Activated naive CD8-positive, alpha-beta T cell treated with anti-CD3 and anti-CD28 coated beads, Interleukin-2, amount 50 U/mL, for 24 hours (primary cell): ENCODE measurements around the gene ACTL7B.
"Not testable (repeated sequence)": the region's sequence is repeated elsewhere in the genome, so short reads cannot be mapped to it uniquely, and the experiment has no call there.

Experiments used
- ATAC-seq: fragments of 150-1000 bp; cut with Tn5 transposase; one replicate; pipeline ENCODE4 v1.10.0; 2021
- DNase-seq: peaks from one replicate; pipeline ENCODE4 v3.0.0; 2021
- H3K27ac Mint-ChIP-seq: one replicate; pipeline ENCODE4 v1.8.0; 2021; ENCODE audit warnings: mild to moderate bottlenecking, mixed read lengths
- H3K27me3 Mint-ChIP-seq: one replicate; pipeline ENCODE4 v1.8.0; 2021; ENCODE audit warnings: mixed read lengths
- H3K36me3 Mint-ChIP-seq: one replicate; pipeline ENCODE4 v1.8.0; 2021; ENCODE audit warnings: low read depth, mixed read lengths
- H3K4me1 Mint-ChIP-seq: one replicate; pipeline ENCODE4 v1.8.0; 2021; ENCODE audit warnings: mixed read lengths
- H3K4me3 Mint-ChIP-seq: one replicate; pipeline ENCODE4 v1.8.0; 2021; ENCODE audit warnings: mild to moderate bottlenecking, moderate library complexity, mixed read lengths
- H3K9me3 Mint-ChIP-seq: one replicate; pipeline ENCODE4 v1.8.0; 2021; ENCODE audit warnings: mixed read lengths

Gene ACTL7B

DNA sequence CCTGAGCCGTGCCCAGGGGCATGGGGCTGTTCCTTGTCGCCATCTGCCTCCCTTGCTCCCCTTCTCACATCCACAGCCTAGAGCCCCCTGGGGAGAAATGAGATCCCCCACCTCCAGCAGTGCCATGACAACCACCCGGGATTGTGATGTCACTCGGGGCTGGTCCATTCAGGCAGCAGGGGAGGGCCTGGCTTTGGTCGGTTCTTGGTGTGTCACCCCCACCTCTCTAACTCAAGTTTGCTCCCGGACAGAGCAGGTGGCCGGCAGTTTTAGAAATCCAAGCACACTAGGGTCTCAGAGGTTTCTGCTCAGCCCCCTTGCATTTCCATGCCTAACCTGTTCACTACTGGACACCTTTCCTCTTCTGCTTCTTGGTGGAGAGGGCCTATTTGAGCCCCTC, at the start of gene ACTL7B:
ACTL7B (minus strand) TSS at position 99 of the 400 bp plus-strand sequence; CDS start at position 43, 56 bp downstream.
- no peaks in the 10 kb centered on the region for H3K36me3 Mint-ChIP-seq
- H3K4me3 Mint-ChIP-seq = no peak within 1 kb of the TSS
- H3K27me3 Mint-ChIP-seq = peaks cover 7% of the 10 kb centered on the region
- no peak for ATAC-seq
- DNase-seq = no peak
- no peaks in the 10 kb centered on the region for H3K9me3 Mint-ChIP-seq
- H3K27ac Mint-ChIP-seq = no peak within 1 kb of the TSS
- H3K4me1 Mint-ChIP-seq = peaks cover 2% of the 10 kb centered on the region

GRCh38 chr9:108905494-108905893, 49.7 kb upstream of the ACTL7B start:
- DNase-seq = no peak
- H3K4me3 Mint-ChIP-seq = no peak overlapping the region
- H3K4me1 Mint-ChIP-seq = no peaks in the 10 kb centered on the region
- H3K27me3 Mint-ChIP-seq = no peaks in the 10 kb centered on the region
- ATAC-seq = no peak
- peaks cover 57% of the 10 kb centered on the region for H3K36me3 Mint-ChIP-seq
- H3K9me3 Mint-ChIP-seq = no peaks in the 10 kb centered on the region
- no peak overlapping the region for H3K27ac Mint-ChIP-seq

GRCh38 chr9:108904161-108904560, 48.4 kb upstream of the ACTL7B start:
- H3K36me3 Mint-ChIP-seq = peaks cover 52% of the 10 kb centered on the region
- DNase-seq (no peak), ATAC-seq (no peak)
- H3K27ac Mint-ChIP-seq = peak overlapping the region; percentile 24
- H3K4me1 Mint-ChIP-seq = no peaks in the 10 kb centered on the region
- H3K4me3 Mint-ChIP-seq = no peak overlapping the region
- H3K9me3 Mint-ChIP-seq = no peaks in the 10 kb centered on the region
- no peaks in the 10 kb centered on the region for H3K27me3 Mint-ChIP-seq

- ATAC-seq (no peak), DNase-seq (no peak)
- no peak overlapping the region for H3K27ac Mint-ChIP-seq
- H3K4me3 Mint-ChIP-seq = no peak overlapping the region
- no peaks in the 10 kb centered on the region for H3K4me1 Mint-ChIP-seq
- no peaks in the 10 kb centered on the region for H3K9me3 Mint-ChIP-seq
- no peaks in the 10 kb centered on the region for H3K27me3 Mint-ChIP-seq
- H3K36me3 Mint-ChIP-seq = peaks cover 48% of the 10 kb centered on the region
Observed at GRCh38 chr9:108903420-108904103, 47.8 kb upstream of the ACTL7B start.

DNA sequence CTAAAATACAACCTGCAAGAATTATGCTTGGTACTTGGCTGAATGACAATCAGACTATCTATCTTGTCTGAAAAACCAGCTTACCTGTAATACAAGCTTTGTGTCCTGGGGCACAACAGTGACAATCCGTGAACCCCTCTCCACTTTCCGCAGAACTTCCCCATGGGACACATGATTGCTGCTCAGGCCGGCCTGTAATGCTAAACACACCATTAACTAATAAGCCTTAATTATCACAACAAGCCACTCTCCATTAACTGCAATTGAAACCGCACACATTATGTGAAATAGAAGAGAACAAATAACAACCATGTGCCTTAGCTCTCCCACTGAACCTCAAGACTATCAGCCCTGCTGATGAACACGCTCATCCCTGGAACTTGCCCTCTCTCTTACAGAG, 44.4 kb upstream of the ACTL7B start:
- no peak for ATAC-seq
- no peak overlapping the region for H3K27ac Mint-ChIP-seq
- H3K36me3 Mint-ChIP-seq = peaks cover 56% of the 10 kb centered on the region
- H3K9me3 Mint-ChIP-seq = no peaks in the 10 kb centered on the region
- no peaks in the 10 kb centered on the region for H3K4me1 Mint-ChIP-seq
- no peak for DNase-seq
- H3K4me3 Mint-ChIP-seq = no peak overlapping the region
- no peaks in the 10 kb centered on the region for H3K27me3 Mint-ChIP-seq

DNA sequence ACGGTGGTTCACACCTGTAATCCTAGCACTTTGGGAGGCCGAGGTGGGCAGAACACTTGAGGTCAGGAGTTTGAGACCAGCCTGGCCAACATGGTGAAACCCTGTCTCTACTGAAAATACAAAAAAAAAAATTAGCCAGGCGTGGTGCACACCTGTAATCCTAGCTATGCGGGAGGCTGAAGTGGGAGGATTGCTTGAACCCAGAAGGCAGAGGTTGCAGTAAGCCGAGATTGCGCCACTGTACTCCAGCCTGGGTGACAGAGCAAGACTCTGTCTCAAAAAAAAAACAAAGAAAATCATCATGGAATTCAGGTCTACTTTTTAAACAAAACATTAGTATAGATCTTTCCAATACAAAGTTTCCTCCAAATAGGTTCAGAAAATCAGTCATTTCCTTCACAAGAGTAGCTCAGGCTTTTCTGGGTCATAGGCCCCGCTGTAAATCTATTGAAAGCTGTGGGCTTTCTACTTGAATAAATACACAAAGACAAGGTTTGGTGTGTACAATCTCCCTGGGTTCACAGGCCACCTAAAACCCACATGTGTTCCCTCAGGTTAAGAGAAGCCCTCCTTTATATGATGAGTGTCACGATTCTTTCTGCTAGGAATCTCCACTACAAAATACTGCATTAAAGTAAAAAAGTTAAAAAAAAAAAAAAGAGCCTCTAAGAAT, 43.4 kb upstream of the ACTL7B start:
- not testable (repeated sequence) for H3K4me3 Mint-ChIP-seq, H3K4me1 Mint-ChIP-seq, DNase-seq, H3K9me3 Mint-ChIP-seq, ATAC-seq, H3K27ac Mint-ChIP-seq, H3K27me3 Mint-ChIP-seq
- H3K36me3 Mint-ChIP-seq = peaks cover 63% of the 10 kb centered on the region

DNA sequence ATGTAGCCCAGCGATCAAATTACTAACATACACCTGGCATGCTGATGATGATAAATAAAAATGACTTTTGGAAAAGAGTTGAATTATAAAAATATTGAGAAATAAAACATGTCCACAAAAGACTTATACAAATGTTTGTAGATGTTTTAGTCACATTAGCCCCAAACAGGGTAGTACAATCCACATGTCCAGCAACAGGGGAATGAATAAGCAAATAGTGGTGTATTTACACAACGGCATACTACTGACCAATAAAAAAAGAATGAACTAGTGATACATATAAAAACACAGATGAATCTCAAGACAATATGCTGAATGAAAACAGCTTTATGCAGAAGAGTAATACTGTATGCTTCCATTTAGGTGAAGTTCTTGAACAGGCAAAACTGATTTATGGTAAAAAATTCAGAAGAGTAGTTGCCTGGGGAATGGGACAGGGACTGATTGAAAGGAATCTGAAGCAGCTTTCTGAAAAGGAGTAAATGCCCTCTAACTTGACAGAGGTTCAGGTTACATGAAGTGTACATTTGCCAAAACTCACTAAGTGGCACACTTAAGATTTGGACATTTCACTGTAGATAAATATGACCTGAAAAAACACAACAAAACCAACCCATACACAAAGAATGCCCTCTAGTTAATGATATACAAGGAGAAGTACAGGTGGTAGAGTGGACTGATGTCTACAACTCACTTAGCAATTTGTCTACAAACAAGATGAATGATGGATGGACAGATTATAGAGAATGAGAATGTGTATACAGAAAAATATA, 41.7 kb upstream of the ACTL7B start:
- peaks cover 62% of the 10 kb centered on the region for H3K36me3 Mint-ChIP-seq
- DNase-seq = no peak
- H3K27me3 Mint-ChIP-seq = no peaks in the 10 kb centered on the region
- no peak for ATAC-seq
- no peaks in the 10 kb centered on the region for H3K9me3 Mint-ChIP-seq
- H3K4me1 Mint-ChIP-seq = no peaks in the 10 kb centered on the region
- no peak overlapping the region for H3K4me3 Mint-ChIP-seq
- no peak overlapping the region for H3K27ac Mint-ChIP-seq

- ATAC-seq (no peak), DNase-seq (no peak)
- no peak overlapping the region for H3K27ac Mint-ChIP-seq
- H3K27me3 Mint-ChIP-seq = no peaks in the 10 kb centered on the region
- peaks cover 2% of the 10 kb centered on the region for H3K4me1 Mint-ChIP-seq
- H3K4me3 Mint-ChIP-seq = no peak overlapping the region
- H3K9me3 Mint-ChIP-seq = no peaks in the 10 kb centered on the region
- peaks cover 71% of the 10 kb centered on the region for H3K36me3 Mint-ChIP-seq
Observed at GRCh38 chr9:108894225-108894997, 38.6 kb upstream of the ACTL7B start.

- no peak for ATAC-seq
- Mint-ChIP-seq H3K9me3 (no peaks in the 10 kb centered on the region), H3K36me3 (peaks cover 63% of the 10 kb centered on the region), H3K27ac (no peak overlapping the region), H3K27me3 (no peaks in the 10 kb centered on the region), H3K4me1 (peaks cover 21% of the 10 kb centered on the region), H3K4me3 (no peak overlapping the region)
- no peak for DNase-seq
Observed at GRCh38 chr9:108889649-108890067, 33.9 kb upstream of the ACTL7B start.

- peak overlapping the region; percentile 51 for H3K4me3 Mint-ChIP-seq
- H3K4me1 Mint-ChIP-seq = peaks cover 21% of the 10 kb centered on the region
- not testable (repeated sequence) for DNase-seq, H3K9me3 Mint-ChIP-seq, H3K27me3 Mint-ChIP-seq, ATAC-seq
- peak overlapping the region; percentile 93 for H3K27ac Mint-ChIP-seq
- peaks cover 56% of the 10 kb centered on the region for H3K36me3 Mint-ChIP-seq
Observed at GRCh38 chr9:108886594-108887271, 30.9 kb upstream of the ACTL7B start.

DNA sequence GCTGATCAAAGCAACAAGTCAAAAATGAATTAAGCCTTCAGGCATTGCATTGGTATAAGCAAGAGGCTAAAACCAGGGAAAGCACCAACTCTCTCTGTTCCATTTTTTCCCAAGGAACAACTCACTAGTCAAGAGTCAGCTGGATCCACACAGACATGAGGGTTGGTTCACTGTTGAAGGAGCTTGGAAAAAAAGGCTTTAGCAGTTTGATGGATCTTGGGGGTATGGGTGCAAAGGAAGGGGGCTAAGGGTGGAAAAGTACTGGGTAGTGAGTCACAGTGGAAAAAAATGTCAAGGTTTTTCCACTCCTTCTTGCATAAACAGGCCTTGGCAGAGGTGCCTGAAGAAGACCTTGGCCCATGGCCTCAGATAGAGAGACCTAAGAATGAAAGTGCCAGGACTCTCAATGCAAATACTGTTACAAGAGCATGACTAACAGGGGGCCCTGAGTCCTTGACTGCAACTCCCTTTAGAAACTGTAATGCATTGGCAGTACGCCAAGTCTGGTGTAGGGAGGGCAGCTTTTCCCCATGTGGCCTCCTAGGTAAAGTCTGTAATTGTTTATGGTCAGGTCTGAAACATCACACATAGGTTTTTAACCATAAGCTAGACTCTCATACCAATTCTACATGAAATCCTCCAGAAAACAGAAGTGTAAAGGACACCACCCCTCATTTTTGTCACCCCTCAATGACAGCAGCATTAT, 30.0 kb upstream of the ACTL7B start:
- Mint-ChIP-seq H3K27ac (peak overlapping the region; percentile 93), H3K36me3 (peaks cover 52% of the 10 kb centered on the region), H3K4me3 (peak overlapping the region; percentile 51), H3K4me1 (peaks cover 21% of the 10 kb centered on the region), H3K27me3 (no peaks in the 10 kb centered on the region), H3K9me3 (no peaks in the 10 kb centered on the region)
- DNase-seq (peak; percentile 71), ATAC-seq (peak; percentile 100)

GRCh38 chr9:108884701-108885100, 28.9 kb upstream of the ACTL7B start:
- DNase-seq = no peak
- Mint-ChIP-seq H3K27me3 (no peaks in the 10 kb centered on the region), H3K9me3 (no peaks in the 10 kb centered on the region), H3K4me3 (no peak overlapping the region), H3K4me1 (peaks cover 19% of the 10 kb centered on the region), H3K27ac (no peak overlapping the region), H3K36me3 (peaks cover 52% of the 10 kb centered on the region)
- no peak for ATAC-seq

GRCh38 chr9:108883085-108883484, 27.3 kb upstream of the ACTL7B start:
- ATAC-seq (no peak), DNase-seq (no peak)
- H3K4me3 Mint-ChIP-seq = no peak overlapping the region
- H3K27me3 Mint-ChIP-seq = no peaks in the 10 kb centered on the region
- peaks cover 19% of the 10 kb centered on the region for H3K4me1 Mint-ChIP-seq
- H3K27ac Mint-ChIP-seq = no peak overlapping the region
- no peaks in the 10 kb centered on the region for H3K9me3 Mint-ChIP-seq
- peaks cover 65% of the 10 kb centered on the region for H3K36me3 Mint-ChIP-seq
